HEK293 (cell line): ENCODE data around the gene SHC4.

Experiments
- KLF16 ChIP-seq: fragments of 450-650 bp; formaldehyde crosslinking; IDR thresholded peaks from 2 replicates; pipeline ENCODE4 v1.5.1; 2017; ENCODE audit warnings: missing biosample characterization, missing genetic modification characterization
- ZEB2 ChIP-seq: fragments of 450-650 bp; formaldehyde crosslinking; IDR thresholded peaks from 2 replicates; pipeline ENCODE4 v1.5.1; 2016; ENCODE audit warnings: missing biosample characterization, missing genetic modification characterization
- ZNF2 ChIP-seq: fragments of 450-650 bp; formaldehyde crosslinking; IDR thresholded peaks from 2 replicates; pipeline ENCODE4 v1.5.1; 2016; ENCODE audit warnings: missing biosample characterization, missing genetic modification characterization
- ZNF48 ChIP-seq: fragments of 450-650 bp; formaldehyde crosslinking; IDR thresholded peaks from 2 replicates; pipeline ENCODE4 v1.5.1; 2016; ENCODE audit warnings: missing biosample characterization, missing genetic modification characterization
- TF ChIP-seq, protein P1 (sequence below): fragments of 450-650 bp; IDR thresholded peaks from 2 replicates; pipeline ENCODE4 v1.5.1; 2018; ENCODE audit warnings: missing biosample characterization, missing genetic modification characterization
- TF ChIP-seq, protein P2 (sequence below): fragments of 450-650 bp; formaldehyde crosslinking; IDR thresholded peaks from 2 replicates; pipeline ENCODE4 v1.5.1; 2016; ENCODE audit warnings: missing biosample characterization, missing genetic modification characterization
- TF ChIP-seq, protein P3 (sequence below): fragments of 450-650 bp; formaldehyde crosslinking; IDR thresholded peaks from 2 replicates; pipeline ENCODE4 v1.5.1; 2016; ENCODE audit warnings: missing biosample characterization, missing genetic modification characterization

DNA sequence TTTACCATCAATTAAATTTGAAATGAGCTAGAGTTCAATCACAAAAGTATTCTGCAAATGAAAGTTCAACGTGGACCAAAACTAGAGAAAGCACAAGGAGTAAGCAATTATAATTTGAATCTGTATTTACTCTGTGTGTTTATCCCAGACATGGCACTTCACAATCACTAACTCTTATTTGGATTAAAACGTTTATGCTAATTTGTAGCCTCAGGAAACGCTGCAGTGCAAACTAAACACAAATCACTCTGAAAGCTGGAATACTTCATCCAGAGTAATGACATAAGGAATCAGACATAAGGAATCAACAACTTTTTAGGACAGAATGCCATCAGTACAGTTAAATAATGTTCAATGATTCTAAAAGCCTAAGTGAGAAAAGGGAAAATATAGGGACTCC, 171.3 kb downstream of the SHC4 start:
- TF ChIP-seq, protein P1, sequence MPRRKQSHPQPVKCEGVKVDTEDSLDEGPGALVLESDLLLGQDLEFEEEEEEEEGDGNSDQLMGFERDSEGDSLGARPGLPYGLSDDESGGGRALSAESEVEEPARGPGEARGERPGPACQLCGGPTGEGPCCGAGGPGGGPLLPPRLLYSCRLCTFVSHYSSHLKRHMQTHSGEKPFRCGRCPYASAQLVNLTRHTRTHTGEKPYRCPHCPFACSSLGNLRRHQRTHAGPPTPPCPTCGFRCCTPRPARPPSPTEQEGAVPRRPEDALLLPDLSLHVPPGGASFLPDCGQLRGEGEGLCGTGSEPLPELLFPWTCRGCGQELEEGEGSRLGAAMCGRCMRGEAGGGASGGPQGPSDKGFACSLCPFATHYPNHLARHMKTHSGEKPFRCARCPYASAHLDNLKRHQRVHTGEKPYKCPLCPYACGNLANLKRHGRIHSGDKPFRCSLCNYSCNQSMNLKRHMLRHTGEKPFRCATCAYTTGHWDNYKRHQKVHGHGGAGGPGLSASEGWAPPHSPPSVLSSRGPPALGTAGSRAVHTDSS (tag by site-specific recombination), result no peak
- TF ChIP-seq ZNF48 (tag by site-specific recombination), result no peak
- TF ChIP-seq, protein P2, sequence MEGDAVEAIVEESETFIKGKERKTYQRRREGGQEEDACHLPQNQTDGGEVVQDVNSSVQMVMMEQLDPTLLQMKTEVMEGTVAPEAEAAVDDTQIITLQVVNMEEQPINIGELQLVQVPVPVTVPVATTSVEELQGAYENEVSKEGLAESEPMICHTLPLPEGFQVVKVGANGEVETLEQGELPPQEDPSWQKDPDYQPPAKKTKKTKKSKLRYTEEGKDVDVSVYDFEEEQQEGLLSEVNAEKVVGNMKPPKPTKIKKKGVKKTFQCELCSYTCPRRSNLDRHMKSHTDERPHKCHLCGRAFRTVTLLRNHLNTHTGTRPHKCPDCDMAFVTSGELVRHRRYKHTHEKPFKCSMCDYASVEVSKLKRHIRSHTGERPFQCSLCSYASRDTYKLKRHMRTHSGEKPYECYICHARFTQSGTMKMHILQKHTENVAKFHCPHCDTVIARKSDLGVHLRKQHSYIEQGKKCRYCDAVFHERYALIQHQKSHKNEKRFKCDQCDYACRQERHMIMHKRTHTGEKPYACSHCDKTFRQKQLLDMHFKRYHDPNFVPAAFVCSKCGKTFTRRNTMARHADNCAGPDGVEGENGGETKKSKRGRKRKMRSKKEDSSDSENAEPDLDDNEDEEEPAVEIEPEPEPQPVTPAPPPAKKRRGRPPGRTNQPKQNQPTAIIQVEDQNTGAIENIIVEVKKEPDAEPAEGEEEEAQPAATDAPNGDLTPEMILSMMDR (tag by site-specific recombination), result no peak
- TF ChIP-seq ZNF2 (tag by site-specific recombination), result no peak
- no peak for TF ChIP-seq ZEB2 (tag by site-specific recombination)
- no peak for TF ChIP-seq KLF16
- TF ChIP-seq, protein P3, sequence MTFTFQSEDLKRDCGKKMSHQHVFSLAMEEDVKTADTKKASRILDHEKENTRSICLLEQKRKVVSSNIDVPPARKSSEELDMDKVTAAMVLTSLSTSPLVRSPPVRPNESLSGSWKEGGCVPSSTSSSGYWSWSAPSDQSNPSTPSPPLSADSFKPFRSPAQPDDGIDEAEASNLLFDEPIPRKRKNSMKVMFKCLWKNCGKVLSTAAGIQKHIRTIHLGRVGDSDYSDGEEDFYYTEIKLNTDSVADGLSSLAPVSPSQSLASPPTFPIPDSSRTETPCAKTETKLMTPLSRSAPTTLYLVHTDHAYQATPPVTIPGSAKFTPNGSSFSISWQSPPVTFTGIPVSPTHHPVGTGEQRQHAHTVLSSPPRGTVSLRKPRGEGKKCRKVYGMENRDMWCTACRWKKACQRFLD (tag by site-specific recombination), result no peak
